ENCODE measurements around the gene HNRNPM. TPM values are rescaled to one million over a fixed set of nuclear protein-coding genes. Genes with fewer than 3 reads are reported as not detected.

Gene HNRNPM
- total RNA-seq, 1 experiment from 2014 or later: 204 TPM

DNA sequence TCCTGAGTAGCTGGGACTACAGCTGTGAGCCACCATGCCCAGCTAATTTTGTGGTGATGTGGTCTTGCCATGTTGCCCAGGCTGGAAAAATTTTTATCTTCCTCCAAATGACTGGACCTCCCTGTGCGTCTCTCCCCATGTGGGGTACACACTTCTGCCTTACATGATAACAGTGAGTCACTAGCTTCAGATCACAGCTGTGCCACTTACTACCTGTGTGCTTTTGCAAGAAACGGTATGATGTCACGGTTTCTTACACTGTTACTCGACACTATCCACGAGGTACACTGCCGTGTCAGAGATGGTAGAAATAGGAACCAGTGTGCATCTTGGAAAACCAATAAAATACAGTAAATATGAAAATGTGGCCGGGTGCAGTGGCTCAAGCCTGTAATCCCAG, 86.7 kb downstream of the HNRNPM start:
- no peaks in the 10 kb centered on the region for H3K9me3 Mint-ChIP-seq (ENCODE audit: low read depth, unreplicated experiment)
- no peaks in the 10 kb centered on the region for H3K27me3 Mint-ChIP-seq (ENCODE audit: unreplicated experiment)
- no peak overlapping the region for H3K4me3 Mint-ChIP-seq (ENCODE audit: low read depth, unreplicated experiment)
- TF ChIP-seq, protein P1, sequence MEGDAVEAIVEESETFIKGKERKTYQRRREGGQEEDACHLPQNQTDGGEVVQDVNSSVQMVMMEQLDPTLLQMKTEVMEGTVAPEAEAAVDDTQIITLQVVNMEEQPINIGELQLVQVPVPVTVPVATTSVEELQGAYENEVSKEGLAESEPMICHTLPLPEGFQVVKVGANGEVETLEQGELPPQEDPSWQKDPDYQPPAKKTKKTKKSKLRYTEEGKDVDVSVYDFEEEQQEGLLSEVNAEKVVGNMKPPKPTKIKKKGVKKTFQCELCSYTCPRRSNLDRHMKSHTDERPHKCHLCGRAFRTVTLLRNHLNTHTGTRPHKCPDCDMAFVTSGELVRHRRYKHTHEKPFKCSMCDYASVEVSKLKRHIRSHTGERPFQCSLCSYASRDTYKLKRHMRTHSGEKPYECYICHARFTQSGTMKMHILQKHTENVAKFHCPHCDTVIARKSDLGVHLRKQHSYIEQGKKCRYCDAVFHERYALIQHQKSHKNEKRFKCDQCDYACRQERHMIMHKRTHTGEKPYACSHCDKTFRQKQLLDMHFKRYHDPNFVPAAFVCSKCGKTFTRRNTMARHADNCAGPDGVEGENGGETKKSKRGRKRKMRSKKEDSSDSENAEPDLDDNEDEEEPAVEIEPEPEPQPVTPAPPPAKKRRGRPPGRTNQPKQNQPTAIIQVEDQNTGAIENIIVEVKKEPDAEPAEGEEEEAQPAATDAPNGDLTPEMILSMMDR (IDR thresholded peaks at IDR 0.05; ENCODE audit: unreplicated experiment): no peak
- H3K36me3 Mint-ChIP-seq (ENCODE audit: insufficient read depth, unreplicated experiment): peaks cover 4% of the 10 kb centered on the region
- DNase-seq: no peak
- intact Hi-C loops (cut with micrococcal nuclease; ENCODE audit: unreplicated experiment): no loop called here
- CTCF ChIA-PET: interaction anchor here (0.6 kb wide), 1 partner anchor 57 kb away, joined by 4 read pairs; no protein-coding TSS in a partner anchor
- BruUV-seq (replicated peaks): no TSS peak
- no peak overlapping the region for H3K27ac Mint-ChIP-seq (ENCODE audit: unreplicated experiment)
- H3K4me1 Mint-ChIP-seq (ENCODE audit: low read depth, unreplicated experiment): peaks cover 11% of the 10 kb centered on the region

DNA sequence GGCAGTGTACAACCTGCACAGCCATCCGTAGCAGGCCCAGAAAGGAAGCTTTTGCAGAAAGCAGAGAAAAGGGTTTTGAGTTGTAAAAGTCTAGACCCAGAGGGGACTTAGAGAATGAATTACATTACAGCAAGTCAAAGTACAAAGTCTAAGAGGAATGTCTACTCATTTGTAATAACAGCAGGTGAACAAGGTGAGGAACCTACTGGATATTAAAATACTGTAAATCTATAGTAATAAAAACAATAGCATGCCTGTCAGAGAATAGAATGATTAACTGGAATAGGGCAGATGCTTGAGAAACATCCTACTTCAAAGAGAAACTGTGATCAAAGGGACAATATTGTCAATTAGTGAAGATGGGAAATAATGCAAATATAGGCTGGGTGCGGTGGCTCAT, 87.5 kb downstream of the HNRNPM start:
- H3K27ac Mint-ChIP-seq (ENCODE audit: unreplicated experiment): no peak overlapping the region
- no TSS peak for BruUV-seq (replicated peaks)
- H3K4me3 Mint-ChIP-seq (ENCODE audit: low read depth, unreplicated experiment): no peak overlapping the region
- peaks cover 11% of the 10 kb centered on the region for H3K4me1 Mint-ChIP-seq (ENCODE audit: low read depth, unreplicated experiment)
- no peaks in the 10 kb centered on the region for H3K9me3 Mint-ChIP-seq (ENCODE audit: low read depth, unreplicated experiment)
- intact Hi-C loops (cut with micrococcal nuclease; ENCODE audit: unreplicated experiment): no loop called here
- no peaks in the 10 kb centered on the region for H3K27me3 Mint-ChIP-seq (ENCODE audit: unreplicated experiment)
- no peak for DNase-seq
- CTCF ChIA-PET: no interaction called here
- peaks cover 4% of the 10 kb centered on the region for H3K36me3 Mint-ChIP-seq (ENCODE audit: insufficient read depth, unreplicated experiment)
- TF ChIP-seq, protein P1 (IDR thresholded peaks at IDR 0.05; ENCODE audit: unreplicated experiment): no peak

DNA sequence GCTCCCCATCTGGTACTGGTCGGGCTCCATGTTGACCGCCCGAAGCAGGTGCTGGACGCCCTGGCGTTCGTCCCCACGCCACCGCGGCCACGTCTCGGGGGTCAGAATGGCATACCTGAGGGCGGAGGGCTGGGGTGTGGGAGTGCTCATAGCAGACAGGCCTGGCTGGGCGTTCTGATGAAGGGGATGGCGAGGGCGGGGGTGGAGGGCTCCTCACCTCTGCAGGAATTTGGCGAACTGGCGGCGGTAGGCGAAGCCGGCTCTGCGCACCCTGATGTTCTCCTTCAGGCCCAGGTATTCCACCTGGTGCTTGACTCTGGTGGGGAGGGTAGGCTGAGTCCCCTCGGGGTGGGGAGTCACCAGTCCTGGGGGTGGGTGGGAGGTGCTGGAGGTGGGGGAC, 91.5 kb downstream of the HNRNPM start:
- Mint-ChIP-seq H3K27ac (ENCODE audit: unreplicated experiment) (peak overlapping the region; percentile 12), H3K9me3 (ENCODE audit: low read depth, unreplicated experiment) (no peaks in the 10 kb centered on the region), H3K36me3 (ENCODE audit: insufficient read depth, unreplicated experiment) (no peaks in the 10 kb centered on the region), H3K4me1 (ENCODE audit: low read depth, unreplicated experiment) (no peaks in the 10 kb centered on the region), H3K27me3 (ENCODE audit: unreplicated experiment) (no peaks in the 10 kb centered on the region), H3K4me3 (ENCODE audit: low read depth, unreplicated experiment) (no peak overlapping the region)
- DNase-seq: no peak
- intact Hi-C loops (cut with micrococcal nuclease; ENCODE audit: unreplicated experiment): no loop called here
- TF ChIP-seq, protein P1 (IDR thresholded peaks at IDR 0.05; ENCODE audit: unreplicated experiment): no peak
- CTCF ChIA-PET: no interaction called here
- no TSS peak for BruUV-seq (replicated peaks)

DNA sequence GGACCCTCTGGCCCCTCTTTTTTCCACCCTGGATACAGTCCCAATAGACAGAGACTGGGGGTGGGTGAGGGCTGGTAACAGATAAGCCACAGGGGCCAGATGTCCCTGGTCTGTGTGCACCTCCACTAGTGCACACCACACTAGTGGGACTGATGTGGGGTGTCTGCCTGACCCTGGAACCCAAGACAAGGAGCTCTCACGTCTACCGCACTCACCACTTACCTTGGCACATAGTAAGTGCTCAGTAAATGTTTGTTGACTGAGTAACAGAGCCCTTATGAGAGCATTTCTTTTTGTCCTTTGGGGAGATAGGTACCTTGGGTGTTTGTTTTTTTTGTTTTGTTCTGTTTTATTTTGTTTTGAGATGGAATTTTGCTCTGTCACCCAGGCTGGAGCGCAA, 92.3 kb downstream of the HNRNPM start:
- DNase-seq: no peak
- TF ChIP-seq, protein P1 (IDR thresholded peaks at IDR 0.05; ENCODE audit: unreplicated experiment): no peak
- intact Hi-C loops (cut with micrococcal nuclease; ENCODE audit: unreplicated experiment): no loop called here
- Mint-ChIP-seq H3K27ac (ENCODE audit: unreplicated experiment) (no peak overlapping the region), H3K9me3 (ENCODE audit: low read depth, unreplicated experiment) (no peaks in the 10 kb centered on the region), H3K4me3 (ENCODE audit: low read depth, unreplicated experiment) (no peak overlapping the region), H3K27me3 (ENCODE audit: unreplicated experiment) (no peaks in the 10 kb centered on the region), H3K36me3 (ENCODE audit: insufficient read depth, unreplicated experiment) (no peaks in the 10 kb centered on the region), H3K4me1 (ENCODE audit: low read depth, unreplicated experiment) (no peaks in the 10 kb centered on the region)
- CTCF ChIA-PET: no interaction called here
- no TSS peak for BruUV-seq (replicated peaks)

Other genes starting within 250 kb of the HNRNPM start
- 10.1 and 13.4 TPM in 2 replicates for gene CERS4, start 235.6 kb upstream of the HNRNPM start, total RNA-seq (2022)
- gene CD320, start 136.6 kb upstream of the HNRNPM start, total RNA-seq (2022): 54.0 and 54.9 TPM in 2 replicates
- 38.2 and 44.5 TPM in 2 replicates for gene NDUFA7, start 123.6 kb upstream of the HNRNPM start, total RNA-seq (2022)
- gene RPS28, start 123.5 kb upstream of the HNRNPM start, total RNA-seq (2022): 565 and 595 TPM in 2 replicates
- gene KANK3, start 101.7 kb upstream of the HNRNPM start, total RNA-seq (2022): 0.17 TPM in 1 of 2 replicates, not detected in the other
- gene ANGPTL4, start 80.8 kb upstream of the HNRNPM start, total RNA-seq (2022): 0.97 and 1.6 TPM in 2 replicates
- 57.5 and 75.1 TPM in 2 replicates for gene RAB11B, start 54.6 kb upstream of the HNRNPM start, total RNA-seq (2022)
- gene MARCHF2, start 31.7 kb upstream of the HNRNPM start, total RNA-seq (2022): 10.1 and 12.8 TPM in 2 replicates
- 0.47 TPM in 1 of 2 replicates, not detected in the other for gene PRAM1, start 57.7 kb downstream of the HNRNPM start, total RNA-seq (2022)
- 8.7 and 11.8 TPM in 2 replicates for gene ZNF414, start 69.2 kb downstream of the HNRNPM start, total RNA-seq (2022)
- 1.3 TPM in 1 of 2 replicates, not detected in the other for gene MYO1F, start 132.5 kb downstream of the HNRNPM start, total RNA-seq (2022)
- 0.76 TPM in 1 of 2 replicates, not detected in the other for gene ADAMTS10, start 165.7 kb downstream of the HNRNPM start, total RNA-seq (2022)
- not detected in 2 replicates for gene NFILZ, start 185.7 kb downstream of the HNRNPM start, total RNA-seq (2022)